Stimulated activated CD4-positive, alpha-beta T cell treated with anti-CD3 and anti-CD28 coated beads, TNF-alpha, amount 100 ng/mL, for 24 hours (primary cell): ENCODE measurements around the gene HLA-DQB1.
A peak's percentile ranks its signal among the peaks of the same experiment; 100 is the strongest.

Experiments
- DNase-seq, 3 experiments: peaks; one replicate each; pipeline ENCODE4 v3.0.0-alpha.2; 2020; ENCODE audit warnings: low read depth in 3 of 3

Gene HLA-DQB1

DNA sequence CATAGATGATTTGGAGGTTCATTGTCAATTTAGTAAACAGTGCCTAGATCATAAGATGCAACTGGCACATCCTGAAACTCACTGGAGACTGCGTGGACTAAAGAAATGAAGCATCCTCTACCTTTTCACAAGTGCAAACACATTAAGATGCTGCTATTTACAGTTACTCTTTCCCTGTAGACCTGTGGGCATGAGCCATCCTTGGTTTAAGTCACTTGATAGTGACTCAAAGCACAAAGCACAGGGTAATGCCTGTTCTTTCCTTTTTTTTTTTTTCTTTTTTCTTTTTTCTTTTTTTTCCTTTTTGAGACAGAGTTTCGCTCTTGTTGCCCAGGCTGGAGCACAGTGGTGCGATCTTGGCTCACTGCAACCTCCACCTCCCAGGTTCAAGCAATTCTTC is 39.2 kb downstream of the HLA-DQB1 start:
- DNase-seq = no peak

DNA sequence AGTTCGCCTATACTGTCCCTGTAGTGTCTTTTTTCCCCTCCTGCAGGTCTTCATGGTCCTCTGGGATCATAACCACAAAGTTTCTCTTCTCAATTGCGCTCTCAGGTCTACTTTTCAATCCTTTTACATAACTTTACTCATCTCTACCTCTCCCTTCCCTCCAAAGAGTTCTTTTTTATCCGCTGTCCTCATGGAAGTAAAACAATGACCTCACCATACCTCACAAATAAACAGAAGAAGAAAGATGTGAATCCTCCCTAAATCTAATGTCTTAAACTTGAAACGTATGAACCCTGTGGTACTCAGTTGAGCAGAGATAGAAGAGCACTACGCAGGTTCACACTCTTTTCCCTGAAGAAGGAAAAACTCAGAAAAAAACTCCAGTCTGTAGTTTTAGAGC is 41.3 kb downstream of the HLA-DQB1 start:
- DNase-seq = no peak

DNA sequence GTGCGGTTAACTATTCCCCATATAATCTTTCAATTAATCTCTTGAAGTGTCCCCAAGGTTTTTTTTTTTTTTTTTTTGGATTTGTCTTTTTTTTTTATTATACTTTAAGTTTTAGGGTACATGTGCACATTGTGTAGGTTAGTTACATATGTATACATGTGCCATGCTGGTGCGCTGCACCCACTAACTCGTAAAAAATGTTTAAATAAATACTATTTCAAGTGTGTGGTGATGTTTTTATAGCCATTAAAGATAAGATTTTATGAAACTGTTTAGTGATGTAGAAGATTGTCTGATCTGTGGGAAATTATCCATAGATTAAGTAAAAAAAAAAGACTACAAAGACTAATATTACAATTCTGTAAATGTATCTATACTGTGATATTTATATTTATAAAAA is 41.9 kb downstream of the HLA-DQB1 start:
- DNase-seq = no peak

DNA sequence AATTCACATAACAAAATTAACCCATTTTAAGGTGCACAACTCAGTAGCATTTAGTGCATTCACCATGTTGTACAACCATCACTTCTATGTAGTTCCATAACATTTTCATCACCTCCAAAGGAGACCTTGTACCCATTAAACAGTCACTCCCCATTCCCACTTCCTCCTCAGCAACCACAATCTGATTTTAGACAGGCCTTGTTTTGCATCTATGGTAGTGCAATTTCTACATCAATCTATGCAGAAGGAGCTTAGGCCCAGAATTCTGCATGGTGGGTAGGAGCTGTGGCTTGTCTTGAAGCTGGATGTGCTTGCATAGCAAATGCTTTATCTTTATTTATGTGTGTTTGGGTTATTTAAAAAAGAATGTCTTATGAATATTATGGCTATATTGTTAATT is 42.8 kb downstream of the HLA-DQB1 start:
- no peak for DNase-seq

DNA sequence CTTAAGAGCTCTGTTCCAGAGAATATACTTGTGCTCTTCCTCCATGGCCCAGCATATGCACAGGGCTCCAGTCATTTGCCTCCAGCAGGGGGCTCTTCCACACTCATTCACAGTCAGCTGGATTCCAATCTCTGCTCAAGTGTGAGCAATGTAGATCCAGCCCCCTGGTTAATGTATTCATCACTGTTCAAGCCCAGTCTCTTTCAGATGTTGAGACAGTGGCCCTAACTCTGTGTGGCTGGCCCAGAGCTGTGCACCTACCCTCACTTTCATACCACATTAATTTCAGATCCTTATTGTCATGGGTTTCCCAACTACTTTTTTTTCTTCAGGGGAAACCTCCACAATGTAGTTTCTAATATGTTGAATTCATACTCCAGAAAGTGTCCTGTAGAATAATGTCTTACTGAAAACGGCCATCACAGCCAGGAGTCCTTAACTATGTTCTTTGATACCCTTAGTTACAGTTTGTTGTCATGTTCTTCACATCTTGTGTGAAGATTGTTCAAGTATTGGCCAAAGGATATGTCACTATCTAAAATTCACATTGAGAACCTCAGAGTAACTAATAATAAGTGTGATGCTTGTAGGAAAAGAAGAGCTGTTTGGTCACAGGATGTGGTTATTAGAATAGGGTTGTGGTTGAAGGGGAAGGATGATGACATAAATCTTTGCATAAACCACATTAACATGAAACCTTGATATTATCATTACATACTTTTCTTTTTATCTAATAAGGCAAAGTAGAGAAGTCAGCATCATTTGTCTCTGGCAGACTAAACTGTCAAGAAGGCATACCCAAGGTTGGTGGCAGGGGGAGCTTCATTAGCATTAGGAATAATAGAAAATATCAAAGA is 43.7 kb downstream of the HLA-DQB1 start:
- DNase-seq = peak in 1 of 3 experiments; percentile 37

DNA sequence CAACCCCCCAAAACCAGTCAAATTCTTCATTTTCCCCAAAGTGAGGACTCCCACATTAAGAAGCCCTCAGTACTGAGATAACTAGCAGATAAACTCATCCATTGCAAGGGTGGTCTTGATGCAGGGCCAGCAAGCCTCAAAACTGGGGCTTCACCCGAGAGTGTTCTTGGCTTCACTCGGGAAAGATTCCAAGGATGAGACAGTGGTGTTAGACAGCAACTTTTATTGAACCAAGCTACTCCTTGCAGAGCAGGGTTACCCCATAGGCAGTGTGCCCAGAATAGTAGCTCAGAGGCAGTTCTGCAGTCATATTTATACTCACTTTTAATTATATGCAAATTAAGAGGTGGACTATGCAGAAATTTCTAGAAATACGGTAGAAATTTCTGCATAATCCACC is 45.1 kb downstream of the HLA-DQB1 start:
- no peak for DNase-seq

DNA sequence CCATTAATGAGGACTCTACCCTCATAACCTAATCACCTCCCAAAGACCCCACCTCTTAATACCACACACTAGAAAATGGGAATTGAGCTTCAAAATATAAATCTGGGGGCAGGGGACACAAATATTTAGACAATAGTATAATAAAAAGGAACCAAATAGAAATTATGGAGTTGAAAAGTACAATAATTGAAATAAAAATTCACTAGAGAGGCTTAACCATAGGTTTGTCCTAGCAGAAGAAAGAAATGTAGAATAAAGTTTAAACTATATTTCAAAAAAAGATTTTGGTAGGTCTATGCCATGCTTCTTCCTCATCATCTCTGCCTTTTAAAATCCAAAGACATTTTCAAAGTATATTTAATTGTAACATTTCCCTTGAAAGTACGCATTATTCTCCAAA is 48.7 kb downstream of the HLA-DQB1 start:
- no peak for DNase-seq

DNA sequence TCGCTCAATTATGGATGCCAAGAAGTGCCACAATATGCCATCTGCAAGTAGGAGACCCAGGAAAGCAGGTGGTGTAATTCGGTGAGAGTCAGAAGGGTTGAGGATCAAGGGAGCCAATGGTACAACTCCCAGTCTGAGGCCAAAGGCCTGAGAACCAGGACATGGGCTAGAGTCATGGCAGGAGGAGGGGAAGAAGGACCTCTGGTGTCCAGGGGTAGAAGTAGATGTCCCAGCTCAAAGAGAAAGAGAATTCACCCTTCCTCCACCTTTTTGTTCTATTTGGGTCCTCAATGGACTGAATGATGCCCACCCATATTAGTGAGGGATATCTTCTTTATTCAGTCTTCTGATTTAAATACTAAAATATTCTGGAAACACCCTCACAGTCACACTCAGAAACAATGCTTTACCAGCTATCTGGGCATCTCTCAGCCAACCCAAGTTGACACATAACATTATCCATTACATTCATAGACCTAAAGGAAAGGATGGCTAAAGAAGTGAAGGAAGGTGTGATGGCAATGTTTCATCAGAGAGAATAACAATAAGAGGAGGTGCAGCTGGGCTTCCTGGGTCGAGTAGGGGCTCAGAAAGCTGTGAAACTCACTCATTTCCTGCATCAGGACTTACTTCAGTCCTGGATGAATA is 50.4 kb downstream of the HLA-DQB1 start:
- DNase-seq = no peak

DNA sequence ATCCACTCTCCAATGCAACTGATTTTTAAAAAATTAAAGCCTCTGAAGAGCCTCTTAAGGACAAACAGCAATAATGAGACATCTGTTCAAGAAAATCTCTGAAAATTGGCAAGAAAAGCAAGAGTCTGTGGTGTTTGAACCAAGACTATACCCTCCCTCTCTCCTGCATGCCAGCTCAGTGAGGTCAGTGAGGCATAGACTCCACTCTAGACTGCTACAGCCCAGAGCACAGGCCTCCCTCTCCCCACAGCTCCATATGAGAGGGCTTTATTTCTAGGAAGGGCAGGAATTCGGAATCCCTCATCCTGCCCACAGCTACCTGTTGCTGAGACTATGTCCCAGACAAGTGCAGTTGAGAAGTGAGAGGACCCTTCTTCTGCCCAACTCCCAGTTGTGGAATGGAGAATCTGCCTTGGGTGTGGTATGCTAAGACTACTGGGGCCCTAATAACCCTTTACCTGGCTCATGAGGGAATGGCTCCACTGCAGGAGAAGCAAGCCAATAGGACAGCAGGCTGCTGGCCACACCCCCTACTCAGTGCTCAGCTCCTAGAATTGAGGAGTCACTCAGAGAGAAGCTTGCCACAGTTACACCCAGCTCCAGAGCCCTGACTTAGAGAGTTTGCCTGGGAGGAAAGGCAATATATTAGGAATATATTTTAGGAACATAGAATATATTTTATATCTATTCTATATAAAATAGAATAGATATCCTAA is 51.9 kb downstream of the HLA-DQB1 start:
- no peak for DNase-seq

DNA sequence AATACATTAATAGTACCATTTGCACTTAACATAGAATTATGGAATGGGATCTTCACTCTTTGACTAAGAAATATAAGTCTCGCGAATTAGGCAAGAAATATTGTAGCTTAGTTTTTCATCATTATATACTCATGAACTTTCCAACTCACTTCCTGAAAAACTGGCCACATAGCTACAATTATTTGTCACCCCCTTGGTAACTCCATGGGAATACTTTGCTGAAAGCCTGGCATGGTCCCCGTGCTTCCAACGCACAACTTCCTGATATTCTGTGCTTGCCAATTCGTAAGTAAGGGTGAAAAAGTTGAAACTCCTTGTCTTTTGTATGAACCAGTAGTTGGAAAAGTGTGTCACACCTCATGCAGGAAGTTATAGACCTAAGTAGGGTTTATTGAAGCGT is 53.0 kb downstream of the HLA-DQB1 start:
- DNase-seq = no peak

DNA sequence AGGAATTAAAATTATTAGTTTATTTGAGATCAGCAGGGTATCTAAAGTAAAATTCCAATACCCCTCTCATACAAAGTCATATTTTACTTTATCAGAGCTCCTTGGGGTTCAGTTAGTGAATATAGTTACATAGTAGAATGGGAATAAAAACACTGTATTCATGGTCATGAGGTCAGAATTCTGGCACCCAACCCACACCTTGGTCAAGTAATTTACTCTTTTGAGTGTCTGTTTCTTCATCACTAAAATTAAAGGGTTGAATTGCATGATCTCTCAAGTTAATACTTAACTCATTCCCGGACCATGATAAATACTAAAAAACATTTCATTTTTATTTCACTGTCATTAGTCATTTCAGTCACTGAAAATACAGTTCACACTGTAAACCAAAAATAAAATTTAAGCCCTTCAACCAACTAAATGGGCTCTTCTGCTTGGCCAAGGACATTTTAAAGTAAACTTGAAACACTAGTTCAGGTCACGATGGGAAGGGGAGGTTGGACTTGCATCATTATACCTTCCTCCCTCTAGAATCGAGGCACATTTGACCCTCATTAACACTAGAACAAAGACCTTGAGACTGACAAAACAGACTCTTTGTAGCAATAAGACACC is 55.7 kb downstream of the HLA-DQB1 start:
- no peak for DNase-seq

DNA sequence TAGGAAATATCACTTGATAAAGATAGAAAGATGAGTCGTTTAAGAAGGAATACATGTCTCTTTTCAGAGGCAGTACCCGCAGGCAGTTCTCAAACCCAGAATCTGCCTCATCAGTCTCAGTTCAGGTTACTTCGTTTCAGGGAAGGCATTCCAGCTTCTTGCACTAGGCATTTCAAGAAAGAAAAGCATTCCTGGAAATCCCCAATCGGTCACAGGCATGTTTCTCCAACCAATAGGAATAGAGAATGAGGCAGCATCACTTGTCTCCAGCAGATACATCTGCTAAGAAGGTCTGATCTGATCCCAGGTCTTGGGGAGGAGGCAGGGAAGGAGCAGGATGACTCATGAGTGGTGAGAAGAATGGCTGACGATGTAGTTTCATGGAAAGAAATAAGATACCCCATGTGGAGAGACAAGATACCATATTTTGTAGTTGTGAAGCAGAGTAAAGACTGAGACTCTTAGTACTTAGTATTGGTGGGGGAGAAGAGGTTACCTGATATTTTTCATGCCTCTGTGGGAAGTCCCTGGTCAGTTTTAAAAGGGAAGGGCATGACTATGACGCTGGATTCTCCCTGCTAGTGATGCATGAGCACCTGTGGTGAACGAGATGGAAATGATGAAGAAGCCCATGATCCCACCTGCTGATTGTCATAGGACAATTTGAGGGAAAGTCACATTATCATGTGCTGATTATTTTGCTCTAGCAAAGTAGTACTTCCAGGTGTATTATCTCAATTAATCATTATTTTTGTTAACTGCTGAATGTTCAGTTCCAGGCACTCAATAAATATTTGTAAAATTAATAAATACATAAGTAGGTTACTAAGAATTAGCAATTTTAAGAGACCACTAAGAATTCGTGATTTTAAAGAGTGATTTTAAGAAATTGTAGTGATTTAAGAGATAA is 56.5 kb downstream of the HLA-DQB1 start:
- DNase-seq = peak in 1 of 3 experiments; percentile 25
